OCI-LY7 (cell line): ENCODE results near the gene GABRD. TPM values are rescaled to one million over a fixed set of nuclear protein-coding genes. Genes with fewer than 3 reads are reported as not detected.

Experiments
- BruUV-seq: library from RNA; stranded (reverse); fragments of 400-500 nt; replicated peaks from 2 replicates; lab custom pipeline; 2021; lab: Mats Ljungman, UMichigan
- CTCF ChIA-PET: fragments of 300-600 bp; sonication (Branson Sonifier 250); formaldehyde crosslinking; loops from one replicate; lab custom pipeline; 2022; ENCODE audit warnings: antibody characterized with exemption; ENCODE audit not compliant: unreplicated experiment; lab: Charles Lee
- POLR2A ChIA-PET: fragments of 300-600 bp; sonication (Branson Sonifier 250); formaldehyde crosslinking; loops from one replicate; lab custom pipeline; 2022; ENCODE audit warnings: antibody characterized with exemption; lab: Charles Lee
- DNase-seq: peaks from one replicate; pipeline ENCODE4 v3.0.0-alpha.2; 2015; ENCODE audit warnings: low spot score
- H2AFZ ChIP-seq: fragments of 200-600 bp; sonication (generic), shearing (Covaris generic); 2 replicates; pipeline ENCODE4 v1.6.1; 2014; ENCODE audit warnings: mild to moderate bottlenecking, antibody characterized with exemption, low read length, moderate library complexity
- H3K27ac ChIP-seq: fragments of 200-600 bp; sonication (generic); 2 replicates; pipeline ENCODE4 v1.5.1; 2014; ENCODE audit warnings: mixed run types, low read depth, mild to moderate bottlenecking, moderate library complexity, low read length, inconsistent platforms; ENCODE audit not compliant: poor library complexity, severe bottlenecking
- H3K36me3 ChIP-seq: fragments of 200-600 bp; sonication (generic); 2 replicates; pipeline ENCODE4 v1.6.1; 2014; ENCODE audit warnings: mild to moderate bottlenecking, antibody characterized with exemption, low read length, moderate library complexity, mixed read lengths; ENCODE audit not compliant: insufficient read depth
- H3K4me1 ChIP-seq: fragments of 200-600 bp; sonication (generic); 2 replicates; pipeline ENCODE4 v1.5.1; 2014; ENCODE audit warnings: mild to moderate bottlenecking, low read length; ENCODE audit not compliant: insufficient read depth, poor library complexity, severe bottlenecking
- H3K4me2 ChIP-seq: fragments of 200-600 bp; sonication (generic); 2 replicates; pipeline ENCODE4 v1.6.1; 2014; ENCODE audit warnings: mild to moderate bottlenecking, low read length
- H3K4me3 ChIP-seq: fragments of 200-600 bp; sonication (generic); 2 replicates; pipeline ENCODE4 v1.5.1; 2014; ENCODE audit warnings: mild to moderate bottlenecking, low read depth, low read length; ENCODE audit not compliant: poor library complexity, severe bottlenecking
- H3K79me2 ChIP-seq: fragments of 200-600 bp; sonication (generic); 2 replicates; pipeline ENCODE4 v1.6.1; 2016; ENCODE audit warnings: low read depth, mild to moderate bottlenecking, low read length, moderate library complexity, mixed read lengths; ENCODE audit not compliant: insufficient read depth
- H3K9me2 ChIP-seq: fragments of 200-600 bp; sonication (generic); 2 replicates; pipeline ENCODE4 v1.6.1; 2016; ENCODE audit warnings: mild to moderate bottlenecking, low read length, mixed read lengths; ENCODE audit not compliant: insufficient read depth
- H3K9me3 ChIP-seq: fragments of 200-600 bp; sonication (generic); 2 replicates; pipeline ENCODE4 v1.6.1; 2014; ENCODE audit warnings: mild to moderate bottlenecking, mixed run types, low read length, mixed read lengths
- H4K20me1 ChIP-seq: fragments of 200-600 bp; sonication (generic); 2 replicates; pipeline ENCODE4 v1.6.1; 2014; ENCODE audit warnings: mild to moderate bottlenecking, antibody characterized with exemption, low read length, moderate library complexity, mixed read lengths; ENCODE audit not compliant: insufficient read depth
- EZH2phosphoT487 ChIP-seq: fragments of 200-600 bp; sonication (generic); IDR thresholded peaks from 2 replicates; pipeline ENCODE4 v1.6.1; 2018; ENCODE audit warnings: low read depth, borderline replicate concordance, mild to moderate bottlenecking, mixed run types, antibody characterized with exemption, low read length, moderate library complexity, mixed read lengths
- intact Hi-C: fragments of 100-400 bp; cut with micrococcal nuclease; formaldehyde crosslinking; loops from one replicate; pipeline ENCODE4 v1.10.0; 2022; ENCODE audit not compliant: unreplicated experiment
- total RNA-seq, 2 experiments: library from RNA; depleted of rRNA in 1 of 2; stranded (reverse); fragments of >200 nt in 1 of 2; shearing (Covaris generic) in 1 of 2; gene quantifications; 2 replicates each; pipeline ENCODE4 v1.2.3, GENCODE V29; 2014 to 2022
- TF ChIP-seq, protein P1 (sequence below): fragments of 200-600 bp; sonication (generic); conservative IDR thresholded peaks from 2 replicates; pipeline ENCODE4 v1.5.1; 2014; ENCODE audit warnings: mild to moderate bottlenecking, antibody characterized with exemption, low read length, moderate library complexity, mixed read lengths

GABRD gene
- total RNA-seq, 2 experiments from 2014 or later: not detected

DNA sequence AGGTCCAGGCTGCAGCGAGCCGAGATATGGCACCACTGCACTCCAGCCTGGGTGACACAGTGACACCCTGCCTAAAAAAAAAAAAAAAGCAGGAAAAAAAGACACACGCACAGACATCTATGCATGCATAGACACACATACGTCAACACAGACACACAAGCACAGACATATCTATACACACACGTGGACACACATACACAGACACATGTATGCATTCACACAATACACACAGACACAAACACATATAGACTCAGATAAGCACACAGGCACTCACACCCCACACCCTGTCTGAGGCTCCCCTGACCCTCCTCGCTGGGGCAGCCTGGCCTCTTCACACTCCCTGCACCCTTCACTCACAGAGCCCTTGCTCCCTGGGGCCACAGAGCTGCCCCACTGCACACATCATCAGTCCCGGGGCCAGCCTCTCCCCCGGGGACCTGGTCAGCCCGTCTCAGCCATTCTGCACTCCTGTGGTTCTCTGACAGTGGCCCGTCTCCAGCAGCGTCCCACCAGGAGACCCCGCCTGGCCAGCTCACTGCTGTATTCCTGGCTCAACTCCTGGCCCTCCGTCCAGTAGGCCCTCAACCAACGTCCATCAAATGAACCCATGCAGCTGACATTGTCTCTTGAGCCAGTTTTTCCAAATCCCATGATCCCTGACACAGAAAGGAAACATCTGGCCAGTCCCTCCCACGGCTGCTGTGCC is 26.5 kb downstream of the GABRD start:
- Histone ChIP-seq H4K20me1 (no peaks in the 10 kb centered on the region), H3K4me3 (no peak overlapping the region), H3K27ac (no peak overlapping the region), H3K9me2 (no peaks in the 10 kb centered on the region), H3K79me2 (no peaks in the 10 kb centered on the region), H3K9me3 (no peaks in the 10 kb centered on the region), H3K36me3 (no peaks in the 10 kb centered on the region), H3K4me1 (peaks cover 7% of the 10 kb centered on the region), H2AFZ (no peak overlapping the region), H3K4me2 (no peak overlapping the region)
- no TSS peak for BruUV-seq
- ChIA-PET CTCF (no interaction called here), POLR2A (no interaction called here)
- TF ChIP-seq EZH2phosphoT487: no peak
- TF ChIP-seq, protein P1, sequence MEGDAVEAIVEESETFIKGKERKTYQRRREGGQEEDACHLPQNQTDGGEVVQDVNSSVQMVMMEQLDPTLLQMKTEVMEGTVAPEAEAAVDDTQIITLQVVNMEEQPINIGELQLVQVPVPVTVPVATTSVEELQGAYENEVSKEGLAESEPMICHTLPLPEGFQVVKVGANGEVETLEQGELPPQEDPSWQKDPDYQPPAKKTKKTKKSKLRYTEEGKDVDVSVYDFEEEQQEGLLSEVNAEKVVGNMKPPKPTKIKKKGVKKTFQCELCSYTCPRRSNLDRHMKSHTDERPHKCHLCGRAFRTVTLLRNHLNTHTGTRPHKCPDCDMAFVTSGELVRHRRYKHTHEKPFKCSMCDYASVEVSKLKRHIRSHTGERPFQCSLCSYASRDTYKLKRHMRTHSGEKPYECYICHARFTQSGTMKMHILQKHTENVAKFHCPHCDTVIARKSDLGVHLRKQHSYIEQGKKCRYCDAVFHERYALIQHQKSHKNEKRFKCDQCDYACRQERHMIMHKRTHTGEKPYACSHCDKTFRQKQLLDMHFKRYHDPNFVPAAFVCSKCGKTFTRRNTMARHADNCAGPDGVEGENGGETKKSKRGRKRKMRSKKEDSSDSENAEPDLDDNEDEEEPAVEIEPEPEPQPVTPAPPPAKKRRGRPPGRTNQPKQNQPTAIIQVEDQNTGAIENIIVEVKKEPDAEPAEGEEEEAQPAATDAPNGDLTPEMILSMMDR: no peak
- intact Hi-C loops: loop anchor here (1.0 to 5.0 kb wide), 2 partner anchors 85 to 103 kb away; no protein-coding TSS in a partner anchor
- no peak for DNase-seq

DNA sequence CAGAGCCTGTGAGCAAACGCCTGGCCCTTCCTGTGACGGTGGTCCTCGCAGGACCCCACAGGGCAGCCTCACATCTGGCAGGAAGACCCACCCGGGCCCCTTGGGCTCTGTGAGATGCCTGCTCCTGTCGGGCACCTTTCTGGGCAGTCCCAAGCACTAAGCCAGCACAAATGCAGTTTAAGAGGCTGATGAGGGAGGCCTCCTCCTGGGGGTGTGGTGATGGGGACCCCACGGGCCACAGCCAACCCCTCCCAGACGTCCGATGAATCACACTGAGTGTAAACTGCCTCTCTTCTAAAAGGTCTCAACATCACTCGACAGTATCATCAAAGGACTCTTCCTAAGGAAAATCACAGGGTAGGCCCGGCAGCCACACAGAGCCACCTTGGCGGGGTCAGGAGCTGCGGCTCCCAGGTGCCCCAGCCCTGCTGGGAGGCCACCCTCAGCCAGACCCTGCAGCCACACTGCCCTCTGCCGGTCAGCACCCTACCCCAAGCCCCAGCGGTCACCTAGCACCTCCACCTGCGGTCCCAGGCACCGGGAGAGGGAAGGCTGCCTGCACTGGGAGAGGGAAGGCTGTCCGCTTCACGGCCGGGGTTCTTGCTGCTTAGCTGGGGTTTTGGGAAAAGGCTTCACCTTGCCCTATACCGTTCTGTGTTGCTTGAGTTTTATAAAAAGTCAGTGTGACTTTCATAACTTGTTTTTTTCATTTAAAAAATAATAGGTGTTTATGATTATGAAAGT is 27.2 kb downstream of the GABRD start:
- peak; percentile 63 for DNase-seq
- H3K79me2 ChIP-seq: no peaks in the 10 kb centered on the region
- no peaks in the 10 kb centered on the region for H4K20me1 ChIP-seq
- intact Hi-C loops: loop anchor here (1.0 to 5.0 kb wide), 2 partner anchors 86 to 104 kb away; no protein-coding TSS in a partner anchor
- H3K4me2 ChIP-seq: no peak overlapping the region
- H3K36me3 ChIP-seq: no peaks in the 10 kb centered on the region
- BruUV-seq: no TSS peak
- ChIA-PET POLR2A (no interaction called here), CTCF (no interaction called here)
- H3K27ac ChIP-seq: no peak overlapping the region
- H3K9me2 ChIP-seq: no peaks in the 10 kb centered on the region
- H3K4me1 ChIP-seq: peaks cover 7% of the 10 kb centered on the region
- TF ChIP-seq, protein P1: peak; percentile 78
- TF ChIP-seq EZH2phosphoT487: no peak
- H3K9me3 ChIP-seq: no peaks in the 10 kb centered on the region
- no peak overlapping the region for H2AFZ ChIP-seq
- H3K4me3 ChIP-seq: no peak overlapping the region
